22Rv1 (cell line): ENCODE data around the gene RELB.

ENCODE experiments used
- H3K27ac ChIP-seq: fragments of 450-650 bp; 2 replicates; pipeline ENCODE4 v1.5.1; 2017
- CTCF ChIP-seq: fragments of 450-650 bp; IDR thresholded peaks from 2 replicates; pipeline ENCODE4 v1.5.1; 2017; ENCODE audit warnings: mild to moderate bottlenecking
- ZFX ChIP-seq: fragments of 450-650 bp; IDR thresholded peaks from 2 replicates; pipeline ENCODE4 v1.6.1; 2017; ENCODE audit warnings: antibody characterized with exemption, borderline replicate concordance

The RELB gene

GRCh38 chr19:45078390-45079062 lies 77.3 kb downstream of the RELB start:
- H3K27ac ChIP-seq = peak overlapping the region; percentile 66
- no peak for TF ChIP-seq CTCF
- no peak for TF ChIP-seq ZFX

- peak within 1 kb of the TSS; percentile 77 for H3K27ac ChIP-seq
- no peak for TF ChIP-seq ZFX
- peak; percentile 31 for TF ChIP-seq CTCF
Measured at GRCh38 chr19:45079063-45079910, 78.0 kb downstream of the RELB start, which contains the start of gene GEMIN7. TSS of gene GEMIN7 (plus strand) at chr19:45079260. CDS start at chr19:45090115, 10,855 bp downstream.

GRCh38 chr19:45079911-45080370 lies 78.7 kb downstream of the RELB start:
- TF ChIP-seq ZFX = no peak
- no peak for TF ChIP-seq CTCF
- H3K27ac ChIP-seq = peak overlapping the region; percentile 66

GRCh38 chr19:45082170-45082569 lies 80.9 kb downstream of the RELB start:
- no peak overlapping the region for H3K27ac ChIP-seq
- TF ChIP-seq ZFX = no peak
- no peak for TF ChIP-seq CTCF

- TF ChIP-seq ZFX (no peak), CTCF (no peak)
- no peak overlapping the region for H3K27ac ChIP-seq
Measured at GRCh38 chr19:45086480-45086879, 85.2 kb downstream of the RELB start.

GRCh38 chr19:45087531-45087930 lies 86.3 kb downstream of the RELB start:
- no peak for TF ChIP-seq ZFX
- TF ChIP-seq CTCF = no peak
- H3K27ac ChIP-seq = no peak overlapping the region
